ENCODE measurements around the gene MZF1.

Gene MZF1

GRCh38 chr19:58586133-58586765, 13.1 kb upstream of the MZF1 start:
- peak; percentile 75; the same call in 1 of the 2 replicates for TF ChIP-seq BCL11B (tag by site-specific recombination; IDR thresholded peaks at IDR 0.05; ENCODE audit: low read depth)
- no peak for TF ChIP-seq IKZF3 (tag by site-specific recombination; IDR thresholded peaks at IDR 0.05)
- TF ChIP-seq ZNF248 (tag by site-specific recombination; IDR thresholded peaks at IDR 0.05) = no peak
- no peak for TF ChIP-seq FEZF1 (tag by site-specific recombination; IDR thresholded peaks at IDR 0.05)
- TF ChIP-seq ZSCAN18 (tag by site-specific recombination; IDR thresholded peaks at IDR 0.05) = no peak
- TF ChIP-seq PBX3 (CRISPR knock-in tag; IDR thresholded peaks at IDR 0.05) = no peak
- no peak for TF ChIP-seq ZNF175 (tag by site-specific recombination; IDR thresholded peaks at IDR 0.05)
- no peak for TF ChIP-seq ZNF645 (tag by site-specific recombination; IDR thresholded peaks at IDR 0.05)
- no peak for TF ChIP-seq ZNF16 (tag by site-specific recombination; IDR thresholded peaks at IDR 0.05; ENCODE audit: low read depth)
- no peak for TF ChIP-seq MYNN (tag by site-specific recombination; IDR thresholded peaks at IDR 0.05; ENCODE audit: borderline replicate concordance)
- peak; percentile 11 for TF ChIP-seq ZBTB26 (tag by site-specific recombination; optimal IDR thresholded peaks at IDR 0.05)
- no peak for TF ChIP-seq ZNF658 (tag by site-specific recombination; IDR thresholded peaks at IDR 0.05)
- Histone ChIP-seq H3K4me3 (ENCODE audit: low read depth, low read length) (no peak overlapping the region), H3K36me3 (ENCODE audit: control insufficient read depth in 2 of 2, insufficient read depth in 1 of 2, low read length in 2 of 2) (peaks cover 0 to 23% of the 10 kb centered on the region in 2 experiments; a peak in 1 of 3 replicates), H3K4me1 (ENCODE audit: control insufficient read depth, insufficient read depth, low read length) (no peaks in the 10 kb centered on the region), H3K9me3 (ENCODE audit: control insufficient read depth, insufficient read depth, low read depth, low read length) (no peaks in the 10 kb centered on the region), H3K27ac (ENCODE audit: extremely low read depth, low read depth, low read length) (no peak overlapping the region)
- CTCF ChIA-PET = interaction anchor here (0.6 to 0.7 kb wide), 3 partner anchors 10 to 1153 kb away, joined by 3 to 4 read pairs (median 3); no protein-coding TSS in a partner anchor
- POLR2A ChIA-PET = no interaction called here

GRCh38 chr19:58585442-58586132, 12.5 kb upstream of the MZF1 start:
- H3K27ac ChIP-seq (ENCODE audit: extremely low read depth, low read depth, low read length) = no peak overlapping the region
- CTCF ChIA-PET = interaction anchor here (0.6 to 0.7 kb wide), 4 partner anchors 10 to 223 kb away, joined by 3 read pairs; partner anchors contain the start of genes ZBTB45 and ZNF497
- TF ChIP-seq ZBTB48 (tag by site-specific recombination; IDR thresholded peaks at IDR 0.05) (no peak), EGR2 (tag by site-specific recombination; IDR thresholded peaks at IDR 0.05; ENCODE audit: low read depth) (no peak), ZNF37A (tag by site-specific recombination; IDR thresholded peaks at IDR 0.05) (no peak), ZNF600 (tag by site-specific recombination; IDR thresholded peaks at IDR 0.05) (no peak), ZNF776 (tag by site-specific recombination; IDR thresholded peaks at IDR 0.05; ENCODE audit: borderline replicate concordance) (no peak), ZNF274 (IDR thresholded peaks at IDR 0.05; ENCODE audit: low read length) (no peak), ZNF274 (tag by site-specific recombination; IDR thresholded peaks at IDR 0.05; ENCODE audit: borderline replicate concordance) (no peak), ZNF391 (tag by site-specific recombination; IDR thresholded peaks at IDR 0.05; ENCODE audit: borderline replicate concordance, low read depth) (no peak), ZNF585B (tag by site-specific recombination; IDR thresholded peaks at IDR 0.05) (no peak), ZNF658 (tag by site-specific recombination; IDR thresholded peaks at IDR 0.05) (no peak), GLIS2 (tag by site-specific recombination; IDR thresholded peaks at IDR 0.05) (no peak), PRDM2 (tag by site-specific recombination; IDR thresholded peaks at IDR 0.05; ENCODE audit: borderline replicate concordance) (no peak)

More at GRCh38 chr19:58585442-58586132, 12.5 kb upstream of the MZF1 start:
- H3K36me3 ChIP-seq (ENCODE audit: control insufficient read depth in 2 of 2, insufficient read depth in 1 of 2, low read length in 2 of 2) = peaks cover 0 to 23% of the 10 kb centered on the region in 2 experiments; a peak in 1 of 3 replicates
- POLR2A ChIA-PET = interaction anchor here (1.0 kb wide), 1 partner anchor 10 kb away, joined by 3 read pairs; no protein-coding TSS in a partner anchor
- no peak overlapping the region for H3K4me3 ChIP-seq (ENCODE audit: low read depth, low read length)
- no peaks in the 10 kb centered on the region for H3K9me3 ChIP-seq (ENCODE audit: control insufficient read depth, insufficient read depth, low read depth, low read length)
- no peaks in the 10 kb centered on the region for H3K4me1 ChIP-seq (ENCODE audit: control insufficient read depth, insufficient read depth, low read length)
